Measurements from ENCODE around the gene ACR.

DNA sequence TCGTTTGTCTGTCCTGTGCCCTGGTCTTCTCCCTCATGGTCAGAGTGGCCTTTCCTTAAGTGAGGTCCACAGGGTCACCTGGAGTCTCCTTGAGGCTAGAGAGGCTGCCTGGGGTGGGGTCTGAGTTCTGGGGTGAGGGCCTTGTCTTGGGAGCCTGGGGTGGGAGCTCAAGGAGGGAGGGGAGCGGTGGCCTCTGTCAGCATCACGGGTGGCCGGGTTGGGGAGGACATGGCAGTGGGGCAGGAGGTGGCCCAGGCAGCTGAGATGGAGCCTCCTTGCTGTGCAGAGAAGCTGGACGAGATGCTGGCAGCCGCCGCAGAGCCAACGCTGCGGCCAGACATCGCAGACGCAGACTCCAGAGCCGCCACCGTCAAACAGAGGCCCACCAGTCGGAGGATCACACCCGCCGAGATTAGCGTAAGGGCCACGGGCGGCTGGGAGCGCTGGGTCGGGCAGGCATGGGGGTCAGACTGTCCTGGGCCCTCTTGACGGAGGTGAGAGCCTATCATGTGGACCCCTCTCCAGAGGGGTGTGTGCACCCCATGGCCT is 23.3 kb upstream of the ACR start:
- TF ChIP-seq EZH2phosphoT487 (IDR thresholded peaks at IDR 0.05; ENCODE audit: low read depth), result no peak
- TF ChIP-seq, protein P1, sequence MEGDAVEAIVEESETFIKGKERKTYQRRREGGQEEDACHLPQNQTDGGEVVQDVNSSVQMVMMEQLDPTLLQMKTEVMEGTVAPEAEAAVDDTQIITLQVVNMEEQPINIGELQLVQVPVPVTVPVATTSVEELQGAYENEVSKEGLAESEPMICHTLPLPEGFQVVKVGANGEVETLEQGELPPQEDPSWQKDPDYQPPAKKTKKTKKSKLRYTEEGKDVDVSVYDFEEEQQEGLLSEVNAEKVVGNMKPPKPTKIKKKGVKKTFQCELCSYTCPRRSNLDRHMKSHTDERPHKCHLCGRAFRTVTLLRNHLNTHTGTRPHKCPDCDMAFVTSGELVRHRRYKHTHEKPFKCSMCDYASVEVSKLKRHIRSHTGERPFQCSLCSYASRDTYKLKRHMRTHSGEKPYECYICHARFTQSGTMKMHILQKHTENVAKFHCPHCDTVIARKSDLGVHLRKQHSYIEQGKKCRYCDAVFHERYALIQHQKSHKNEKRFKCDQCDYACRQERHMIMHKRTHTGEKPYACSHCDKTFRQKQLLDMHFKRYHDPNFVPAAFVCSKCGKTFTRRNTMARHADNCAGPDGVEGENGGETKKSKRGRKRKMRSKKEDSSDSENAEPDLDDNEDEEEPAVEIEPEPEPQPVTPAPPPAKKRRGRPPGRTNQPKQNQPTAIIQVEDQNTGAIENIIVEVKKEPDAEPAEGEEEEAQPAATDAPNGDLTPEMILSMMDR (IDR thresholded peaks at IDR 0.05; ENCODE audit: low read depth, low read length), result no peak

Measured in OCI-LY3 (cell line).